HCT116 (cell line): ENCODE results near the gene CC2D1A. TPM values are rescaled to one million over a fixed set of nuclear protein-coding genes. Genes with fewer than 3 reads are reported as not detected.

ENCODE experiments used
- ATAC-seq: fragments of 200-7000 bp; cut with Tn5 transposase; 2 replicates; pipeline ENCODE4 v1.9.1; 2020; ENCODE audit warnings: mild to moderate bottlenecking, moderate library complexity
- BruUV-seq: library from RNA; stranded (reverse); fragments of 400-500 nt; replicated peaks from 2 replicates; lab custom pipeline; 2021; lab: Mats Ljungman, UMichigan
- CTCF ChIA-PET: fragments of 300-600 bp; sonication (Branson Sonifier 250); formaldehyde crosslinking; loops from one replicate; lab custom pipeline; 2021; ENCODE audit warnings: antibody characterized with exemption; lab: Charles Lee
- POLR2A ChIA-PET: fragments of 300-600, 350-600 bp; sonication (Branson Sonifier 250); formaldehyde crosslinking; loops from one replicate; lab custom pipeline; 2021; ENCODE audit warnings: antibody characterized with exemption; lab: Charles Lee
- RAD21 ChIA-PET, 2 experiments: fragments of 300-600 bp; sonication (Branson Sonifier 250); formaldehyde crosslinking; loops; one replicate each; lab custom pipeline; 2023; ENCODE audit warnings: low total read pairs in 2 of 2; ENCODE audit not compliant: uncharacterized antibody in 2 of 2, unreplicated experiment in 2 of 2, low non-redundant PET in 1 of 2; lab: Charles Lee
- DNase-seq: peaks from one replicate; pipeline ENCODE4 v3.0.0-alpha.2; 2010; ENCODE audit warnings: low read depth, low spot score
- H2AFZ ChIP-seq: fragments of 200-600 bp; shearing (Covaris generic), sonication (generic); 2 replicates; pipeline ENCODE4 v1.6.1; 2017; ENCODE audit warnings: low read depth, mixed run types, mixed read lengths, antibody characterized with exemption, low read length; ENCODE audit not compliant: poor library complexity, severe bottlenecking
- H3K27ac ChIP-seq: 2 replicates; pipeline ENCODE4 v1.5.1; 2012; ENCODE audit warnings: low read depth, low read length
- H3K27me3 ChIP-seq: fragments of 200-600 bp; sonication (generic); 2 replicates; pipeline ENCODE4 v1.6.1; 2016; ENCODE audit warnings: mixed run types, low read length, mixed read lengths; ENCODE audit not compliant: insufficient read depth
- H3K36me3 ChIP-seq, 2 experiments: fragments of 200-500 bp in 1 of 2; fragments of 200-600 bp in 1 of 2; sonication (Bioruptor generic) in 1 of 2; sonication (generic) in 1 of 2; 2 replicates each; pipeline versions ENCODE4 v1.5.1 to v1.6.1; 2014 to 2016; ENCODE audit warnings: low read length in 2 of 2, inconsistent platforms in 1 of 2, mixed read lengths in 1 of 2, mixed run types in 1 of 2; ENCODE audit not compliant: insufficient read depth in 2 of 2, control insufficient read depth in 1 of 2
- H3K4me1 ChIP-seq, 2 experiments: fragments of 200-600 bp in 1 of 2; sonication (generic) in 1 of 2; 2 replicates each; pipeline versions ENCODE4 v1.5.1 to v1.6.1; 2012 to 2017; ENCODE audit warnings: low read length in 2 of 2, inconsistent platforms in 1 of 2, mild to moderate bottlenecking in 1 of 2, mixed read lengths in 1 of 2, mixed run types in 1 of 2, moderate library complexity in 1 of 2; ENCODE audit not compliant: insufficient read depth in 2 of 2, control insufficient read depth in 1 of 2
- H3K4me2 ChIP-seq: fragments of 200-600 bp; sonication (generic); 2 replicates; pipeline ENCODE4 v1.6.1; 2017; ENCODE audit warnings: mixed run types, low read length, mixed read lengths
- H3K4me3 ChIP-seq, 2 experiments: fragments of 200-600 bp in 1 of 2; sonication (generic) in 1 of 2; replicated peaks in 1 of 2; 2 replicates each; pipeline ENCODE4 v1.5.1; 2011 to 2016; ENCODE audit warnings: low read length in 2 of 2, control low read depth in 1 of 2, low read depth in 1 of 2, mild to moderate bottlenecking in 1 of 2, mixed read lengths in 1 of 2, mixed run types in 1 of 2
- H3K79me2 ChIP-seq: fragments of 200-600 bp; sonication (generic); 2 replicates; pipeline ENCODE4 v1.6.1; 2017; ENCODE audit warnings: mild to moderate bottlenecking, mixed run types, low read length, moderate library complexity, mixed read lengths; ENCODE audit not compliant: insufficient read depth
- H3K9ac ChIP-seq: fragments of 200-600 bp; sonication (generic); 2 replicates; pipeline ENCODE4 v1.6.1; 2016; ENCODE audit warnings: low read length, mixed read lengths
- H3K9me2 ChIP-seq: fragments of 200-600 bp; sonication (generic), shearing (Covaris generic); 2 replicates; pipeline ENCODE4 v1.6.1; 2017; ENCODE audit warnings: mixed run types, mild to moderate bottlenecking, moderate library complexity; ENCODE audit not compliant: insufficient read depth
- H3K9me3 ChIP-seq, 2 experiments: fragments of 200-500 bp in 1 of 2; fragments of 200-600 bp in 1 of 2; sonication (Bioruptor generic) in 1 of 2; sonication (generic) in 1 of 2; 2 replicates each; pipeline ENCODE4 v1.6.1; 2014 to 2017; ENCODE audit warnings: low read length in 2 of 2, mixed read lengths in 2 of 2, inconsistent platforms in 1 of 2, low read depth in 1 of 2, mild to moderate bottlenecking in 1 of 2, mixed run types in 1 of 2, moderate library complexity in 1 of 2; ENCODE audit not compliant: control insufficient read depth in 1 of 2, insufficient read depth in 1 of 2
- H4K20me1 ChIP-seq: fragments of 200-600 bp; sonication (generic), shearing (Covaris generic); 2 replicates; pipeline ENCODE4 v1.6.1; 2017; ENCODE audit warnings: mixed run types, mild to moderate bottlenecking, moderate library complexity; ENCODE audit not compliant: insufficient read depth
- CBX3 ChIP-seq: IDR thresholded peaks from 2 replicates; pipeline ENCODE4 v1.6.1; 2012; ENCODE audit warnings: low read depth
- CEBPB ChIP-seq: IDR thresholded peaks from 2 replicates; pipeline ENCODE4 v1.6.1; 2012; ENCODE audit warnings: low read depth
- FOSL1 ChIP-seq: IDR thresholded peaks from 2 replicates; pipeline ENCODE4 v1.6.1; 2012; ENCODE audit warnings: low read depth
- JUND ChIP-seq: IDR thresholded peaks from 2 replicates; pipeline ENCODE4 v1.6.1; 2012
- POLR2A ChIP-seq: IDR thresholded peaks from 2 replicates; pipeline ENCODE4 v1.7.0; 2011; ENCODE audit warnings: borderline replicate concordance; ENCODE audit not compliant: insufficient read depth, insufficient read length; ENCODE audit errors: extremely low read depth
- POLR2AphosphoS5 ChIP-seq: IDR thresholded peaks from 2 replicates; pipeline ENCODE4 v1.6.1; 2011; ENCODE audit warnings: mild to moderate bottlenecking, low read depth, low read length, moderate library complexity
- REST ChIP-seq: IDR thresholded peaks from 2 replicates; pipeline ENCODE4 v1.6.1; 2012; ENCODE audit warnings: low read depth
- SP1 ChIP-seq: IDR thresholded peaks from 2 replicates; pipeline ENCODE4 v1.6.1; 2012; ENCODE audit warnings: low read depth
- SRF ChIP-seq: IDR thresholded peaks from 2 replicates; pipeline ENCODE4 v1.6.1; 2012; ENCODE audit warnings: low read depth
- TCF7L2 ChIP-seq: IDR thresholded peaks from 2 replicates; pipeline ENCODE4 v1.7.0; 2011; ENCODE audit warnings: borderline replicate concordance, inconsistent platforms; ENCODE audit not compliant: insufficient read depth, insufficient read length; ENCODE audit errors: extremely low read depth
- YY1 ChIP-seq: IDR thresholded peaks from 2 replicates; pipeline ENCODE4 v1.6.1; 2011; ENCODE audit warnings: low read length, low read depth, moderate library complexity, mild to moderate bottlenecking; ENCODE audit not compliant: insufficient replicate concordance; ENCODE audit errors: extremely low read depth
- ZFX ChIP-seq: fragments of 450-650 bp; IDR thresholded peaks from 2 replicates; pipeline ENCODE4 v1.6.1; 2017
- intact Hi-C: fragments of 100-400 bp; cut with micrococcal nuclease; formaldehyde crosslinking; loops from 2 replicates; pipeline ENCODE4 v1.10.0; 2022
- total RNA-seq: library from RNA; stranded (reverse); gene quantifications from one replicate; pipeline ENCODE4 v1.2.1, GENCODE V29; 2021; ENCODE audit not compliant: unreplicated experiment
- TF ChIP-seq, protein P1 (sequence below): IDR thresholded peaks from 2 replicates; pipeline ENCODE4 v1.6.1; 2012

Gene CC2D1A
- total RNA-seq, 1 experiment from 2014 or later, result 51.5 TPM

DNA sequence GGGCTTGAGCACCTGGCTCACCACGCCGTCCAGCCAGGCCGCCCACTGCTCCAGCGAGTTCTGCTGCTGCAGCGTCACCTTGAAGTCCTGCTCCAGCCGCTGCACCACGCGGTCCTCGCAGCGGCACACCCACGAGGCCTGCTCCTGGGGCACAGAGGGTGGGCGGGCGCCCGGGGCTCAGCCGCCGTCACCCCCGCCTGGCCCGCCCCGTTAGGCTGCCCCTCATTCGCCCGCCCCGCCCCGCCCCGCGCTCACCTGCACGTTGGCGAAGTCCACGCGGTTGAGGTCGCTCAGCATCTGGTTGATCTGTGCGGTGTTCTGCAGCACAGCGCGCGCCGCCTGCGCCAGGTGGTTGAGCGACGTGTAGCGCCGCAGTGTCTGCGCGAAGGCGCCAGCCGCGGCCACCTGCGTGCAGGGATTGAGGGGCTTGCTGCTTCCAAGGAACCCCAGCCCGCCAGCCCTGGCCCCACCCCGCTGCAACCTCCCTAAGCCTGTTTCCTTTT, 57.7 kb downstream of the CC2D1A start:
- no peaks in the 10 kb centered on the region for H3K9me3 ChIP-seq
- no peaks in the 10 kb centered on the region for H3K9me2 ChIP-seq
- no peak overlapping the region for H3K4me3 ChIP-seq
- H2AFZ ChIP-seq, result no peak overlapping the region
- H3K27ac ChIP-seq, result no peak overlapping the region
- ATAC-seq, result no peak
- peaks cover 6 to 12% of the 10 kb centered on the region in 2 experiments; a peak in 3 of 4 replicates for H3K36me3 ChIP-seq
- H3K79me2 ChIP-seq, result no peaks in the 10 kb centered on the region
- H4K20me1 ChIP-seq, result no peaks in the 10 kb centered on the region
- DNase-seq, result no peak
- TF ChIP-seq REST (no peak), JUND (no peak), SP1 (no peak), POLR2A (no peak), TCF7L2 (no peak), YY1 (no peak), CBX3 (no peak), FOSL1 (no peak), SRF (no peak), POLR2AphosphoS5 (no peak), ZFX (no peak), CEBPB (no peak)
- TF ChIP-seq, protein P1, sequence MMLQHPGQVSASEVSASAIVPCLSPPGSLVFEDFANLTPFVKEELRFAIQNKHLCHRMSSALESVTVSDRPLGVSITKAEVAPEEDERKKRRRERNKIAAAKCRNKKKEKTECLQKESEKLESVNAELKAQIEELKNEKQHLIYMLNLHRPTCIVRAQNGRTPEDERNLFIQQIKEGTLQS, result no peak
- RAD21 ChIA-PET, result no interaction called here
- POLR2A ChIA-PET, result no interaction called here
- no peaks in the 10 kb centered on the region for H3K4me1 ChIP-seq
- CTCF ChIA-PET, result no interaction called here
- no peak overlapping the region for H3K9ac ChIP-seq
- H3K4me2 ChIP-seq, result no peak overlapping the region
- BruUV-seq, result no TSS peak
- intact Hi-C loops, result no loop called here
- no peaks in the 10 kb centered on the region for H3K27me3 ChIP-seq
